Measurements from ENCODE around the gene ABCF2.

ABCF2 gene

GRCh38 chr7:151193203-151193978 is 33.6 kb downstream of the ABCF2 start:
- H2AK5ac ChIP-seq (ENCODE audit: low read length) = no peak overlapping the region
- no peak overlapping the region for H3K9ac ChIP-seq (ENCODE audit: low read length)
- no peak overlapping the region for H2BK120ac ChIP-seq (ENCODE audit: low read depth, low read length)
- H3K56ac ChIP-seq (ENCODE audit: low read length) = no peak overlapping the region
- no peak overlapping the region for H3K4me3 ChIP-seq (ENCODE audit: low read length)
- no peak overlapping the region for H3K23ac ChIP-seq (ENCODE audit: low read length)
- H3K18ac ChIP-seq (ENCODE audit: low read length) = no peak overlapping the region
- H4K5ac ChIP-seq (ENCODE audit: low read length) = no peak overlapping the region
- WGBS (ENCODE audit: extremely low coverage, insufficient coverage, low lambda C conversion rate) = no CpG with 5 or more reads among the region's 14 CpGs
- no peaks in the 10 kb centered on the region for H3K4me1 ChIP-seq (ENCODE audit: control insufficient read depth, low read depth, low read length)
- H2BK15ac ChIP-seq (replicated peaks; ENCODE audit: low read depth) = no peak overlapping the region
- no peak for DNase-seq
- no peak overlapping the region for H4K8ac ChIP-seq (ENCODE audit: low read depth, low read length)
- no peaks in the 10 kb centered on the region for H3K79me2 ChIP-seq (ENCODE audit: control insufficient read depth, insufficient read depth, low read length)
- H2BK5ac ChIP-seq (ENCODE audit: low read length) = no peak overlapping the region
- no peaks in the 10 kb centered on the region for H3K36me3 ChIP-seq (ENCODE audit: control insufficient read depth, insufficient read depth, low read length)
- no peak overlapping the region for H3K4ac ChIP-seq (ENCODE audit: low read depth, low read length)
- H3K27ac ChIP-seq (ENCODE audit: low read depth, low read length) = no peak overlapping the region
- no peaks in the 10 kb centered on the region for H3K27me3 ChIP-seq (ENCODE audit: insufficient read depth, low read length, poor library complexity)
- no peaks in the 10 kb centered on the region for H3K79me1 ChIP-seq (ENCODE audit: low read length)
- no peak overlapping the region for H3K4me2 ChIP-seq (ENCODE audit: low read length)

DNA sequence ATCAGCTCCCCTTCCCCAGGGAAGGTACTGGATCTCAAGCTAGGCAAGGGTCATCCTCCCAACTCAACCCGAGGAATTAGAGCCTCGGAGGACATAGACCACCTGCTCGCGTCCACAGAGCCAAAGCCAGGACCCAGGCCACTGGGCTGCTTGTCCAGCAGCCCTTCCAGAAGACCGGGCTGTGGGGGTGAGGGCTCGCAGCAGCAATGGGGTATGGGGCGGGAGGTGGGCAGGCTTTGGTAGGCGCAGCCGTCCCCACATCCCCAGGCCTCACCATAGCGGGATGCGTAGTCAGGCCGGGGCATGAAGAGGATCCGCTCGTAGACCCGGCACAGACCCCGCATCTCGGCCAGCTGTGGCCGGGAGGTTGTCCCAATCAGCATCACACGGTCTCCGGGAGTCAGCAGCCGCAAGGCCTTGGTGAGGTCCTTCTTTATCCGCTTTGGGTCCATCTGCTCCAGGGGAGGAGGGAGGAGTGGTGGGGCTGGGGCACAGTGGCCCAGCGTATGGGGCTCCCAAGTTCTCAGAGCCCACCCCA is 34.9 kb downstream of the ABCF2 start:
- H3K4me1 ChIP-seq (ENCODE audit: control insufficient read depth, low read depth, low read length) = no peaks in the 10 kb centered on the region
- H3K18ac ChIP-seq (ENCODE audit: low read length) = no peak overlapping the region
- no peak overlapping the region for H2BK5ac ChIP-seq (ENCODE audit: low read length)
- no peak overlapping the region for H3K23ac ChIP-seq (ENCODE audit: low read length)
- no peak for DNase-seq
- no peak overlapping the region for H3K27ac ChIP-seq (ENCODE audit: low read depth, low read length)
- no peak overlapping the region for H3K4ac ChIP-seq (ENCODE audit: low read depth, low read length)
- no peaks in the 10 kb centered on the region for H3K27me3 ChIP-seq (ENCODE audit: insufficient read depth, low read length, poor library complexity)
- WGBS (ENCODE audit: extremely low coverage, insufficient coverage, low lambda C conversion rate) = no CpG with 5 or more reads among the region's 23 CpGs
- H3K4me2 ChIP-seq (ENCODE audit: low read length) = no peak overlapping the region
- no peak overlapping the region for H3K56ac ChIP-seq (ENCODE audit: low read length)
- H2AK5ac ChIP-seq (ENCODE audit: low read length) = no peak overlapping the region
- no peak overlapping the region for H2BK120ac ChIP-seq (ENCODE audit: low read depth, low read length)
- no peaks in the 10 kb centered on the region for H3K36me3 ChIP-seq (ENCODE audit: control insufficient read depth, insufficient read depth, low read length)
- H3K4me3 ChIP-seq (ENCODE audit: low read length) = no peak overlapping the region
- no peaks in the 10 kb centered on the region for H3K79me1 ChIP-seq (ENCODE audit: low read length)
- no peak overlapping the region for H4K5ac ChIP-seq (ENCODE audit: low read length)
- H3K9ac ChIP-seq (ENCODE audit: low read length) = no peak overlapping the region
- H2BK15ac ChIP-seq (replicated peaks; ENCODE audit: low read depth) = no peak overlapping the region
- no peaks in the 10 kb centered on the region for H3K79me2 ChIP-seq (ENCODE audit: control insufficient read depth, insufficient read depth, low read length)
- no peak overlapping the region for H4K8ac ChIP-seq (ENCODE audit: low read depth, low read length)

DNA sequence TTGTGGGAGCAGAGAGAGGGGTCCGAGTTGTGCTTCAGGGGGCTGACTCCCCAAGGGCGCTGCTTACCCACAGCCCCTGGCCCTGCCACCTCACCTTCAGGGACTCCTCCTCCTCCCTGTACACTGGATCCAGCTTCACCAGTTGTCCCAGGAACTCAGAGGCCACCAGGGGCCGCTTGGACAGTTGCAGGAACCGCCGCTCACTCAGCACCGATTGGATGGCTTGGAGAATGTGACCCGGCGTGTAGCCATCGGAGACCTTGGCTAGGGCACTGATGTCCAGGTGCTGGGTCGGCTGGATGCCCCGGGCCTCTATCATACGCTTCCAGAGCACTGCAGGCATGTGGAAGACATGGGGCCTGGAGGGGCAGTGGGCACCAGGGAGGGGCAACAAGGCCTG is 35.5 kb downstream of the ABCF2 start:
- Histone ChIP-seq H4K8ac (ENCODE audit: low read depth, low read length) (no peak overlapping the region), H3K36me3 (ENCODE audit: control insufficient read depth, insufficient read depth, low read length) (no peaks in the 10 kb centered on the region), H3K27ac (ENCODE audit: low read depth, low read length) (no peak overlapping the region), H3K4me1 (ENCODE audit: control insufficient read depth, low read depth, low read length) (no peaks in the 10 kb centered on the region), H3K79me1 (ENCODE audit: low read length) (no peaks in the 10 kb centered on the region), H3K56ac (ENCODE audit: low read length) (no peak overlapping the region), H3K18ac (ENCODE audit: low read length) (no peak overlapping the region), H3K27me3 (ENCODE audit: insufficient read depth, low read length, poor library complexity) (no peaks in the 10 kb centered on the region), H2AK5ac (ENCODE audit: low read length) (no peak overlapping the region), H2BK5ac (ENCODE audit: low read length) (no peak overlapping the region), H2BK15ac (replicated peaks; ENCODE audit: low read depth) (no peak overlapping the region), H3K4ac (ENCODE audit: low read depth, low read length) (no peak overlapping the region), H3K4me3 (ENCODE audit: low read length) (no peak overlapping the region), H2BK120ac (ENCODE audit: low read depth, low read length) (no peak overlapping the region), H3K4me2 (ENCODE audit: low read length) (no peak overlapping the region), H3K23ac (ENCODE audit: low read length) (no peak overlapping the region), H3K9ac (ENCODE audit: low read length) (no peak overlapping the region), H3K79me2 (ENCODE audit: control insufficient read depth, insufficient read depth, low read length) (no peaks in the 10 kb centered on the region), H4K5ac (ENCODE audit: low read length) (no peak overlapping the region)
- WGBS (ENCODE audit: extremely low coverage, insufficient coverage, low lambda C conversion rate) = no CpG with 5 or more reads among the region's 12 CpGs
- no peak for DNase-seq

- Histone ChIP-seq H3K18ac (ENCODE audit: low read length) (no peak overlapping the region), H3K4ac (ENCODE audit: low read depth, low read length) (no peak overlapping the region)
Observed at GRCh38 chr7:151189038-151189437, 38.0 kb downstream of the ABCF2 start.

DNA sequence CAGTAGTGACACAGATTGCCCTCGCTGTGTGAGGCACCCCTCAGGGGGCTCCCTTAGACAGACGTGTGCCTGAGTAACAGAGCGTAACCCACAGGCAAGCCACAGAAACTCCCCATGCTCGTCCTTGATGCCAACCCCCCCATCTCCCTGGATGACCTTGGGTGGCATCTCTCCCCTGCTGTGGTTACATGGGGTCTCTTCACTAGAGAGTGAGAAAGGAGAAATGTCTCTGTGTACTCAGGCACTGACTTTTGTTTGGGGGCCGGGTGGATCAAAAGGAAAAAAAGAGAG is 38.8 kb downstream of the ABCF2 start:
- H3K4me2 ChIP-seq (ENCODE audit: low read length) = no peak overlapping the region
- H2BK15ac ChIP-seq (replicated peaks; ENCODE audit: low read depth) = no peak overlapping the region
- no peak overlapping the region for H2BK120ac ChIP-seq (ENCODE audit: low read depth, low read length)
- no peaks in the 10 kb centered on the region for H3K79me2 ChIP-seq (ENCODE audit: control insufficient read depth, insufficient read depth, low read length)
- no peak overlapping the region for H2AK5ac ChIP-seq (ENCODE audit: low read length)
- H3K18ac ChIP-seq (ENCODE audit: low read length) = no peak overlapping the region
- no peaks in the 10 kb centered on the region for H3K27me3 ChIP-seq (ENCODE audit: insufficient read depth, low read length, poor library complexity)
- H3K36me3 ChIP-seq (ENCODE audit: control insufficient read depth, insufficient read depth, low read length) = no peaks in the 10 kb centered on the region
- H3K27ac ChIP-seq (ENCODE audit: low read depth, low read length) = no peak overlapping the region
- H3K4ac ChIP-seq (ENCODE audit: low read depth, low read length) = no peak overlapping the region
- no CpG with 5 or more reads among the region's 5 CpGs for WGBS (ENCODE audit: extremely low coverage, insufficient coverage, low lambda C conversion rate)
- no peak overlapping the region for H4K5ac ChIP-seq (ENCODE audit: low read length)
- no peak overlapping the region for H2BK5ac ChIP-seq (ENCODE audit: low read length)
- H3K79me1 ChIP-seq (ENCODE audit: low read length) = no peaks in the 10 kb centered on the region
- no peak overlapping the region for H3K56ac ChIP-seq (ENCODE audit: low read length)
- no peak overlapping the region for H3K9ac ChIP-seq (ENCODE audit: low read length)
- H3K23ac ChIP-seq (ENCODE audit: low read length) = no peak overlapping the region
- H3K4me3 ChIP-seq (ENCODE audit: low read length) = no peak overlapping the region
- no peaks in the 10 kb centered on the region for H3K4me1 ChIP-seq (ENCODE audit: control insufficient read depth, low read depth, low read length)
- no peak for DNase-seq
- no peak overlapping the region for H4K8ac ChIP-seq (ENCODE audit: low read depth, low read length)

More at GRCh38 chr7:151189038-151189437, 38.0 kb downstream of the ABCF2 start:
- Histone ChIP-seq H3K36me3 (ENCODE audit: control insufficient read depth, insufficient read depth, low read length) (no peaks in the 10 kb centered on the region), H3K9ac (ENCODE audit: low read length) (no peak overlapping the region), H3K79me2 (ENCODE audit: control insufficient read depth, insufficient read depth, low read length) (no peaks in the 10 kb centered on the region), H2BK15ac (replicated peaks; ENCODE audit: low read depth) (no peak overlapping the region), H2AK5ac (ENCODE audit: low read length) (no peak overlapping the region), H4K5ac (ENCODE audit: low read length) (no peak overlapping the region), H3K4me1 (ENCODE audit: control insufficient read depth, low read depth, low read length) (no peaks in the 10 kb centered on the region), H3K4me3 (ENCODE audit: low read length) (no peak overlapping the region), H4K8ac (ENCODE audit: low read depth, low read length) (no peak overlapping the region), H3K56ac (ENCODE audit: low read length) (no peak overlapping the region), H3K23ac (ENCODE audit: low read length) (no peak overlapping the region), H3K79me1 (ENCODE audit: low read length) (no peaks in the 10 kb centered on the region), H3K4me2 (ENCODE audit: low read length) (no peak overlapping the region), H2BK120ac (ENCODE audit: low read depth, low read length) (no peak overlapping the region), H3K27ac (ENCODE audit: low read depth, low read length) (no peak overlapping the region), H2BK5ac (ENCODE audit: low read length) (no peak overlapping the region), H3K27me3 (ENCODE audit: insufficient read depth, low read length, poor library complexity) (no peaks in the 10 kb centered on the region)
- DNase-seq = no peak
- WGBS (ENCODE audit: extremely low coverage, insufficient coverage, low lambda C conversion rate) = no CpG with 5 or more reads among the region's 4 CpGs

All from mesendoderm (in vitro differentiated cells).